OCI-LY3 (cell line): ENCODE measurements around the gene COMT.
"Not testable (repeated sequence)": the region's sequence is repeated elsewhere in the genome, so short reads cannot be mapped to it uniquely, and the experiment has no call there.

Experiments used
- H2AFZ ChIP-seq: fragments of 200-600, 300-600 bp; shearing (Covaris generic); 2 replicates; pipeline ENCODE4 v1.6.0; 2014; ENCODE audit warnings: antibody characterized with exemption, low read depth, low read length
- H3K27ac ChIP-seq: fragments of 200-600, 300-600 bp; sonication (generic); 2 replicates; pipeline ENCODE4 v1.5.1; 2014; ENCODE audit warnings: mild to moderate bottlenecking, low read length, moderate library complexity, mixed read lengths
- H3K27me3 ChIP-seq: fragments of 200-600, 300-600 bp; sonication (generic); 2 replicates; pipeline ENCODE4 v1.6.1; 2014; ENCODE audit warnings: low read depth, low read length, mixed read lengths
- H3K36me3 ChIP-seq: fragments of 200-600, 300-600 bp; sonication (generic); replicated peaks from 2 replicates; pipeline ENCODE3; 2014; ENCODE audit warnings: low read depth, low read length, mixed read lengths
- H3K4me1 ChIP-seq: fragments of 300-600, 200-600 bp; sonication (generic); 2 replicates; pipeline ENCODE4 v1.6.1; 2014; ENCODE audit warnings: low read length, mixed read lengths
- H3K4me2 ChIP-seq: fragments of 200-600, 300-600 bp; sonication (generic); 2 replicates; pipeline ENCODE4 v1.6.1; 2014; ENCODE audit warnings: low read length, mixed read lengths
- H3K4me3 ChIP-seq: fragments of 300-600, 200-600 bp; sonication (generic); 2 replicates; pipeline ENCODE4 v1.5.1; 2014; ENCODE audit warnings: antibody characterized with exemption, mild to moderate bottlenecking, low read length, moderate library complexity
- H3K79me2 ChIP-seq: fragments of 300-600, 200-600 bp; shearing (Covaris generic); 2 replicates; pipeline ENCODE4 v1.6.1; 2014; ENCODE audit warnings: mild to moderate bottlenecking, low read length, mixed read lengths
- H3K9ac ChIP-seq: fragments of 300-600, 200-600 bp; shearing (Covaris generic); 2 replicates; pipeline ENCODE4 v1.6.0; 2014; ENCODE audit warnings: mild to moderate bottlenecking, low read length, moderate library complexity
- H3K9me3 ChIP-seq: fragments of 200-600, 300-600 bp; shearing (Covaris generic); 2 replicates; pipeline ENCODE4 v1.6.1; 2014; ENCODE audit warnings: low read length, mixed read lengths; ENCODE audit not compliant: insufficient read depth
- H4K20me1 ChIP-seq: fragments of 200-600, 300-600 bp; sonication (generic); 2 replicates; pipeline ENCODE4 v1.6.1; 2016; ENCODE audit warnings: low read length, mixed read lengths; ENCODE audit not compliant: insufficient read depth
- EZH2phosphoT487 ChIP-seq: fragments of 200-600 bp; shearing (Covaris generic); IDR thresholded peaks from 2 replicates; pipeline ENCODE4 v1.6.1; 2018; ENCODE audit warnings: antibody characterized with exemption, mixed run types, low read depth
- TF ChIP-seq, protein P1 (sequence below): fragments of 200-600, 300-600 bp; sonication (generic); IDR thresholded peaks from 2 replicates; pipeline ENCODE4 v1.5.1; 2014; ENCODE audit warnings: antibody characterized with exemption, low read length, low read depth

COMT gene

DNA sequence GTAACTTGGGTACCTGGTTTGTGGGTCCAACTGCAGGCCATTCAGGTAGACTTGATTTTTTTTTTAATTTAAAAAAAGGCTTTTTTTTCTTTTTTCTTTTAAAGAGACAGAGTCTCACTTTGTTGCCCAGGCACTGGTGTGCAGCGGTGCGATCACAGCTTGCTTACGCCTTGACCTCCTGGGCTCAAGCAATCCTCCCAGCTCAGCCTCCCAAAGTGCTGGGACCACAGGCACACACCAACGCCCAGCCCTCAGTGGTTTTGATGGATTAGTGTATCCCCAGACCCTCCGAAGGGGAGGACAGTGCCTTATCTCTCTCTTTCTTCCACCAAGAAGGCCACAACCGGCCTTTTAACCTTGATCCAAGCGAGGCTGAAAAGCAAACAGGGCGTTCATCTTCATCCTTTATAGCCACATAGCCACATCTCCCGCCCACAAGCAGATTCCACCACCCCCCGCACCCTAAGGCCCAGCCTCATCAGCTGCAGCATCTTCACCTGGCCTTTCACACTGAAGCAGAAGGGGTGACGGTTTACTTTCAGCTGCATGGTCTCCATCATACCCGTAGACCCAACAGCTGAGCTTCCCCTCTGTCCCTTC lies 17.6 kb upstream of the COMT start:
- H3K4me3 ChIP-seq = no peak overlapping the region
- no peaks in the 10 kb centered on the region for H3K4me1 ChIP-seq
- no peaks in the 10 kb centered on the region; the same call in 1 of the 2 replicates for H4K20me1 ChIP-seq
- H3K27ac ChIP-seq = no peak overlapping the region
- no peaks in the 10 kb centered on the region for H3K27me3 ChIP-seq
- no peak overlapping the region for H2AFZ ChIP-seq
- TF ChIP-seq, protein P1, sequence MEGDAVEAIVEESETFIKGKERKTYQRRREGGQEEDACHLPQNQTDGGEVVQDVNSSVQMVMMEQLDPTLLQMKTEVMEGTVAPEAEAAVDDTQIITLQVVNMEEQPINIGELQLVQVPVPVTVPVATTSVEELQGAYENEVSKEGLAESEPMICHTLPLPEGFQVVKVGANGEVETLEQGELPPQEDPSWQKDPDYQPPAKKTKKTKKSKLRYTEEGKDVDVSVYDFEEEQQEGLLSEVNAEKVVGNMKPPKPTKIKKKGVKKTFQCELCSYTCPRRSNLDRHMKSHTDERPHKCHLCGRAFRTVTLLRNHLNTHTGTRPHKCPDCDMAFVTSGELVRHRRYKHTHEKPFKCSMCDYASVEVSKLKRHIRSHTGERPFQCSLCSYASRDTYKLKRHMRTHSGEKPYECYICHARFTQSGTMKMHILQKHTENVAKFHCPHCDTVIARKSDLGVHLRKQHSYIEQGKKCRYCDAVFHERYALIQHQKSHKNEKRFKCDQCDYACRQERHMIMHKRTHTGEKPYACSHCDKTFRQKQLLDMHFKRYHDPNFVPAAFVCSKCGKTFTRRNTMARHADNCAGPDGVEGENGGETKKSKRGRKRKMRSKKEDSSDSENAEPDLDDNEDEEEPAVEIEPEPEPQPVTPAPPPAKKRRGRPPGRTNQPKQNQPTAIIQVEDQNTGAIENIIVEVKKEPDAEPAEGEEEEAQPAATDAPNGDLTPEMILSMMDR = no peak
- TF ChIP-seq EZH2phosphoT487 = no peak
- no peaks in the 10 kb centered on the region for H3K36me3 ChIP-seq
- no peaks in the 10 kb centered on the region for H3K79me2 ChIP-seq
- H3K4me2 ChIP-seq = no peak overlapping the region
- H3K9me3 ChIP-seq = no peaks in the 10 kb centered on the region
- H3K9ac ChIP-seq = no peak overlapping the region

DNA sequence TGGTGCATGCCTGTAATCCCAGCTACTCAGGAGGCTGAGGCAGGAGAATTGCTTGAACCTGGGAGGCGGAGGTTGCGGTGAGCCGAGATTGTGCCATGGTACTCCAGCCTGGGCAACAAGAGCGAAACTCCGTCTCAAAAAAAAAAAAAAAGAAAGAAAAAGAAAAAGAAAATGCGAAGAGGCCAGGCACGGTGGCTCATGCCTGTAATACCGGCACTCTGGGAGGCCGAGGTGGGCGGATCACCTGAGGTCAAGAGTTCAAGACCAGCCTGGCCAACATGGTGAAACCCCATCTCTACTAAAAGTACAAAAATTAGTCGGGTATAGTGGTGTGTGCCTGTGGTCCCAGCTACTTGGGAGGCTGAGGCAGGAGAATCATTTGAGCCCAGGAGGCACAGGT lies 15.5 kb upstream of the COMT start:
- H4K20me1 ChIP-seq, H3K4me3 ChIP-seq, H3K27ac ChIP-seq, H3K4me1 ChIP-seq, H3K9ac ChIP-seq, H2AFZ ChIP-seq, H3K36me3 ChIP-seq, H3K79me2 ChIP-seq, H3K4me2 ChIP-seq, H3K27me3 ChIP-seq, H3K9me3 ChIP-seq: not testable (repeated sequence)

DNA sequence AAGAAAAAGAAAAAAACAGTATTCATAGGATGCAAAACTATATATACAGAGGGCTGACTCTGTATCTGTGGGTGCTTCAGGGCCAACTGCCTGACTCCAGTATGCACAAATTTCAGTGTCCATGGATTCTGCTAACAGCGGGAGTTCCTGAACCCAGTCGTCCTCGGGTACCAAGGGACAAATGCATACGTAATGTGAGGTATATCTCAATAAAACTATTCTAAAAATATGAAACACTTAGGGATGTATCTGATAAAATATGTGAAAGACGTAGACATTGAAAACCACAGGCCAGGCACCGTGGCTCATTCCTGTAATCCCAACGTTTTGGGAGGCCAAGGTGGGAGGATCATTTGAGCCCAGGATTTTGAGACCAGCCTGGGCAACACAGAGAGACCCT lies 13.9 kb upstream of the COMT start:
- no peak overlapping the region for H3K4me3 ChIP-seq
- H3K36me3 ChIP-seq = no peaks in the 10 kb centered on the region
- no peaks in the 10 kb centered on the region; the same call in none of the 2 replicates for H4K20me1 ChIP-seq
- no peak overlapping the region for H2AFZ ChIP-seq
- H3K27ac ChIP-seq = no peak overlapping the region
- no peak overlapping the region for H3K4me2 ChIP-seq
- H3K9ac ChIP-seq = no peak overlapping the region
- no peaks in the 10 kb centered on the region for H3K4me1 ChIP-seq
- H3K9me3 ChIP-seq = no peaks in the 10 kb centered on the region
- TF ChIP-seq, protein P1 = no peak
- no peak for TF ChIP-seq EZH2phosphoT487
- no peaks in the 10 kb centered on the region for H3K27me3 ChIP-seq
- no peaks in the 10 kb centered on the region for H3K79me2 ChIP-seq

DNA sequence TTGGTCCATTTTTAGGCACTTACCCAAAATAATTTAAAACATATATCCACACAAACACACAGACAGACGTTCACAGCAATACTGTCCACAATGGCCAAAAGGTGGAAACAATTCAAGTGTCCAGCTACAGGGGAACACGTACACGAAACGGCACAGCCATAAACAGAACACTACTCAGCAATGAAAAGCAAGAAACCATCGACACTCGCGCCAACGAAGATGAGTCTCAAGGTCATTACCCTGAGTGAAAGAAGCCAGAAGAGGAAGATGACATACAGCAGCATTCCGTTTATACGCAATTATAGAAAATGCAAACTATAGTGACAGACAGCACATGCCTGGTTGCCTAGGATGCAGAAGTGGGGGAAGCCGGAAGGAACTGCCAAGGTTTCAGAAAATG lies 13.4 kb upstream of the COMT start:
- Histone ChIP-seq H3K4me3 (no peak overlapping the region), H3K9ac (no peak overlapping the region), H3K4me2 (no peak overlapping the region), H3K79me2 (no peaks in the 10 kb centered on the region), H3K4me1 (no peaks in the 10 kb centered on the region), H4K20me1 (no peaks in the 10 kb centered on the region; the same call in none of the 2 replicates), H3K27ac (no peak overlapping the region), H2AFZ (no peak overlapping the region), H3K27me3 (no peaks in the 10 kb centered on the region), H3K9me3 (no peaks in the 10 kb centered on the region), H3K36me3 (no peaks in the 10 kb centered on the region)
- TF ChIP-seq, protein P1 = no peak
- TF ChIP-seq EZH2phosphoT487 = no peak
